LNCAP (cell line): Measurements from ENCODE around the gene SYNE2.

Experiments used
- CTCF ChIP-seq: fragments of 450-650 bp; IDR thresholded peaks from 2 replicates; pipeline ENCODE4 v1.5.1; 2017; ENCODE audit warnings: mild to moderate bottlenecking

The SYNE2 gene

GRCh38 chr14:64201296-64201695 is 348.5 kb downstream of the SYNE2 start:
- TF ChIP-seq CTCF, result no peak

- no peak for TF ChIP-seq CTCF
Observed at GRCh38 chr14:64201921-64202545, 349.2 kb downstream of the SYNE2 start.

GRCh38 chr14:64202716-64203115 is 349.9 kb downstream of the SYNE2 start:
- no peak for TF ChIP-seq CTCF

DNA sequence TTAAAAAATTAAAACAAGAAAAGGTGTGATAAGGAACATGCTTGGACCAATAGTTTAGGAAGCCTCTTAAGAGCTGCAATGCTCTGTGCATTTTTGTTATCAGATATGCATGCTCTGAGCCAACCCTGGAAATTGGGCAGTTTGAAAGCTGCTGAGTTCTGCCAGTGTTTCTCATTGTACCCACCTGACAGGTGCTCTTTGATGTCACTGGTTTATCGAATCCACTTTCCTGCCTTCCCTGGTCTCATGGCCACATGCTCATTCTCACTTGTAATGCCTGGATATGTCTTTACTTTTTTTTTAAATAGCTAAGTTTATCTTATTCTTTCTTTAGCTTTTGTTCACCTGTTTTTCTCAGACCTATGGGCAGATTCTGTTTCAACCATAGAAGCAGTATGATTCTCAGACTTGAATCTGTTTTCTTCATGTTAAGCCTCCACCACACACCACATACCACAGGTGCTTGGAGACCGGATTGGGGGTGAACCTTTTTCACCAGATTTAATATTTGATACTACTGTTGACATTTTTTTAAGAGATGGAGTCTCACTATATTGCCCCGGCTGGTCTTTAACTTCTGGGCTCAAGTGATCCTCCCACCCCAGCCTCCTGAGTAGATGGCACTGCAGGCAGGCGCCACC is 350.7 kb downstream of the SYNE2 start:
- TF ChIP-seq CTCF, result no peak

- no peak for TF ChIP-seq CTCF
Observed at GRCh38 chr14:64208261-64208660, 355.5 kb downstream of the SYNE2 start.

DNA sequence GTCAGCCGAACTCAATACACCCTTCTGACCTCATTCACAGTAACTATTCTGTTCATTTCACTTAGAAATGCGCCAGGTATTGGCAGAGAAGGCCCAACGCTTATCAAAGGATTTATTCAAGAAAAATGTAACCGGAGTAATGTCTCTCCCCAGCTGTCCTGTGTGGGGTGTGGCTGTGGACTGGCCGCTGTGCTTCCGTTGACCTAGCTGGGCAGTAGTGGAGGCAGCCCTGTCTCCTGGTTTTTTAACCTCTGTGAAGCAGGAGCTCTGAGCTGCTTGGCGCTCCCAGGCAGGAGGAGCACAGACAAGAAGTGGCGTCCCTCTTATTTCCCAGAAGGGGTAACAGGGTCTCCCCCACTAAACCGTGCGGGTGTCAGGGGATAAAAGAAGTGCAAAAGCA is 356.2 kb downstream of the SYNE2 start:
- no peak for TF ChIP-seq CTCF

- no peak for TF ChIP-seq CTCF
Observed at GRCh38 chr14:64209444-64210131, 356.8 kb downstream of the SYNE2 start.
